ENCODE data around the gene CCDC9B. TPM values are rescaled to one million over a fixed set of nuclear protein-coding genes. Genes with fewer than 3 reads are reported as not detected.

Gene CCDC9B
- total RNA-seq, 2 donors from 2014 or later = 9.0 to 29.7 TPM

GRCh38 chr15:40332113-40332781, 8.5 kb downstream of the CCDC9B start:
- H3K27me3 ChIP-seq (replicated peaks; ENCODE audit: insufficient read depth) = no peaks in the 10 kb centered on the region
- no peak for DNase-seq (ENCODE audit: low spot score)
- no peak overlapping the region for H3K4me3 ChIP-seq
- no peak for TF ChIP-seq POLR2A (IDR thresholded peaks at IDR 0.05)
- TF ChIP-seq CTCF (IDR thresholded peaks at IDR 0.05) = no peak
- no peak for TF ChIP-seq POLR2AphosphoS5 (IDR thresholded peaks at IDR 0.05)
- no peaks in the 10 kb centered on the region for H3K9me3 ChIP-seq
- no peaks in the 10 kb centered on the region for H3K36me3 ChIP-seq
- 71% methylated on average over 8 of the region's 8 CpGs for WGBS
- H3K27ac ChIP-seq = no peak overlapping the region
- no peaks in the 10 kb centered on the region for H3K4me1 ChIP-seq (replicated peaks)
- intact Hi-C loops (cut with DNase I) = no loop called here

- Histone ChIP-seq H3K9me3 (no peaks in the 10 kb centered on the region), H3K36me3 (no peaks in the 10 kb centered on the region), H3K4me1 (replicated peaks) (no peaks in the 10 kb centered on the region), H3K27me3 (replicated peaks; ENCODE audit: insufficient read depth) (no peaks in the 10 kb centered on the region), H3K4me3 (no peak overlapping the region), H3K27ac (no peak overlapping the region)
- intact Hi-C loops (cut with DNase I) = no loop called here
- TF ChIP-seq POLR2A (IDR thresholded peaks at IDR 0.05) (no peak), CTCF (IDR thresholded peaks at IDR 0.05) (no peak), POLR2AphosphoS5 (IDR thresholded peaks at IDR 0.05) (no peak)
- DNase-seq (ENCODE audit: low spot score) = no peak
- WGBS = 94% methylated on average over 7 of the region's 7 CpGs
Measured at GRCh38 chr15:40331637-40332036, 9.1 kb downstream of the CCDC9B start.

GRCh38 chr15:40331026-40331425, 9.7 kb downstream of the CCDC9B start:
- intact Hi-C loops (cut with DNase I) = no loop called here
- TF ChIP-seq POLR2A (IDR thresholded peaks at IDR 0.05) (no peak), POLR2AphosphoS5 (IDR thresholded peaks at IDR 0.05) (no peak), CTCF (IDR thresholded peaks at IDR 0.05) (no peak)
- H3K36me3 ChIP-seq = no peaks in the 10 kb centered on the region
- no peaks in the 10 kb centered on the region for H3K27me3 ChIP-seq (replicated peaks; ENCODE audit: insufficient read depth)
- no peaks in the 10 kb centered on the region for H3K9me3 ChIP-seq
- H3K4me3 ChIP-seq = no peak overlapping the region
- DNase-seq (ENCODE audit: low spot score) = no peak
- H3K27ac ChIP-seq = no peak overlapping the region
- 90% methylated on average over 7 of the region's 7 CpGs for WGBS
- H3K4me1 ChIP-seq (replicated peaks) = no peaks in the 10 kb centered on the region

GRCh38 chr15:40330368-40330836, 10.3 kb downstream of the CCDC9B start:
- no peak overlapping the region for H3K4me3 ChIP-seq
- H3K36me3 ChIP-seq = no peaks in the 10 kb centered on the region
- no peak for TF ChIP-seq CTCF (IDR thresholded peaks at IDR 0.05)
- no peak for TF ChIP-seq POLR2A (IDR thresholded peaks at IDR 0.05)
- TF ChIP-seq POLR2AphosphoS5 (IDR thresholded peaks at IDR 0.05) = no peak
- intact Hi-C loops (cut with DNase I) = no loop called here
- H3K27me3 ChIP-seq (replicated peaks; ENCODE audit: insufficient read depth) = no peaks in the 10 kb centered on the region
- H3K4me1 ChIP-seq (replicated peaks) = no peaks in the 10 kb centered on the region
- WGBS = 45% methylated on average over 5 of the region's 5 CpGs
- H3K27ac ChIP-seq = no peak overlapping the region
- DNase-seq (ENCODE audit: low spot score) = no peak
- H3K9me3 ChIP-seq = no peaks in the 10 kb centered on the region

GRCh38 chr15:40329804-40330203, 10.9 kb downstream of the CCDC9B start:
- 78% methylated on average over 7 of the region's 7 CpGs for WGBS
- H3K9me3 ChIP-seq = no peaks in the 10 kb centered on the region
- no peaks in the 10 kb centered on the region for H3K27me3 ChIP-seq (replicated peaks; ENCODE audit: insufficient read depth)
- no peak for DNase-seq (ENCODE audit: low spot score)
- H3K27ac ChIP-seq = no peak overlapping the region
- intact Hi-C loops (cut with DNase I) = no loop called here
- H3K4me1 ChIP-seq (replicated peaks) = peaks cover under 1% of the 10 kb centered on the region
- H3K36me3 ChIP-seq = no peaks in the 10 kb centered on the region
- TF ChIP-seq POLR2A (IDR thresholded peaks at IDR 0.05) (no peak), POLR2AphosphoS5 (IDR thresholded peaks at IDR 0.05) (no peak), CTCF (IDR thresholded peaks at IDR 0.05) (no peak)
- H3K4me3 ChIP-seq = no peak overlapping the region

All from prostate gland (tissue), 2 donors.